ENCODE results near the gene KCNQ1OT1. TPM values are rescaled to one million over a fixed set of nuclear protein-coding genes. Genes with fewer than 3 reads are reported as not detected.

Gene KCNQ1OT1
- total and polyA plus RNA-seq, 2 of the 4 experiments (the other 2 are of a cell fraction) = 0.14 to 2.0 TPM

DNA sequence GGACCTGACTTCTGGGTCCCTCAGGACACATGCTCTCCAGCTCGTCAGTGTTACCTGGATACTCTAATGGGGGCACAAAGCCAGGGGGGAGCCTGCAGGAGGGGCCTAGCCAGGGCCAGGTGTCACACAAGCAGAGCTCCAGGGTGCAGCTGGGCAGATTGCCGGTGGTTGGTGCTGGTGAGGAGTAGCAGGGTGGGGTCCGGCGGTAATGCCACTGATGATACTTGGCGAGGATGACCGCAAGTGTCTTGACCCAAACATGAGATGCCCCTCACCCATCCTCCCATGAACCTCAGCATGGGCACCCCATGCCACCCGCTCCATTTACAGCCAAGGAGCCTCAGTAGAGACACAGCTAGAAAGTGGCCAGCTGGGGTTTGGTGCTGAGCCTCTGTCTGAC, 15.1 kb upstream of the KCNQ1OT1 start:
- Histone ChIP-seq H4K8ac (ENCODE audit: low read depth in 2 of 2, low read length in 2 of 2) (no peak overlapping the region), H3K23ac (ENCODE audit: low read depth, low read length) (no peak overlapping the region), H4K20me1 (ENCODE audit: insufficient read depth, low read length) (no peaks in the 10 kb centered on the region), H3K9ac (ENCODE audit: low read depth, low read length) (no peak overlapping the region), H3K18ac (ENCODE audit: low read depth, low read length) (no peak overlapping the region), H3K4me2 (ENCODE audit: low read depth, low read length) (no peak overlapping the region), H3K27ac (ENCODE audit: insufficient read depth, low read length) (no peak overlapping the region), H2AK5ac (ENCODE audit: low read depth, low read length) (no peak overlapping the region), H2BK20ac (ENCODE audit: low read depth, low read length) (no peak overlapping the region), H3K36me3 (ENCODE audit: control insufficient read depth, insufficient read depth, low read length) (no peaks in the 10 kb centered on the region), H2AFZ (replicated peaks; ENCODE audit: low read length, poor library complexity) (no peak overlapping the region), H3K56ac (ENCODE audit: extremely low read depth, insufficient read depth, low read length) (no peak overlapping the region), H3K4me1 (ENCODE audit: control insufficient read depth, insufficient read depth, low read length) (no peaks in the 10 kb centered on the region), H3K9me1 (ENCODE audit: insufficient read depth, low read length) (no peaks in the 10 kb centered on the region), H3K9me3 (ENCODE audit: control insufficient read depth, insufficient read depth, low read length) (peaks cover 2% of the 10 kb centered on the region), H3K4ac (ENCODE audit: low read depth, low read length) (no peak overlapping the region), H2BK5ac (ENCODE audit: low read depth, low read length, poor library complexity, severe bottlenecking) (no peak overlapping the region), H3K79me1 (ENCODE audit: low read depth in 1 of 2, low read length in 2 of 2) (no peaks in the 10 kb centered on the region), H3K14ac (replicated peaks; ENCODE audit: low read depth, low read length) (no peak overlapping the region), H4K91ac (ENCODE audit: insufficient read depth, low read depth, low read length) (no peak overlapping the region), H3K27me3 (ENCODE audit: control insufficient read depth, insufficient read depth, low read length) (peaks cover 61% of the 10 kb centered on the region), H3K4me3 (ENCODE audit: insufficient read depth, low read depth, low read length) (no peak overlapping the region), H4K5ac (ENCODE audit: low read depth, low read length) (no peak overlapping the region), H2BK120ac (ENCODE audit: low read depth, low read length) (no peak overlapping the region), H2BK15ac (ENCODE audit: low read depth, low read length) (no peak overlapping the region), H2AK9ac (replicated peaks; ENCODE audit: low read depth, low read length, poor library complexity) (no peak overlapping the region)
- ChIA-PET POLR2A (ENCODE audit: unreplicated experiment) (no interaction called here), CTCF (no interaction called here)
- dilution Hi-C loops (cut with HindIII; ENCODE audit: low sequenced_read_pairs, unreplicated experiment) = no loop called here
- DNase-seq = no peak
- intact Hi-C loops (cut with micrococcal nuclease) = no loop called here
- ATAC-seq (ENCODE audit: low read depth) = no peak
- in situ Hi-C loops (cut with MboI; ENCODE audit: low sequenced_read_pairs) = no loop called here
- TF ChIP-seq CHD1 (IDR thresholded peaks at IDR 0.05; ENCODE audit: low read depth, low read length) (no peak), POLR2A (IDR thresholded peaks at IDR 0.05; ENCODE audit: low read depth, low read length) (no peak), CEBPB (IDR thresholded peaks at IDR 0.05; ENCODE audit: low read depth, low read length) (no peak), RFX5 (IDR thresholded peaks at IDR 0.05; ENCODE audit: low read depth, low read length) (no peak), NFE2L2 (IDR thresholded peaks at IDR 0.05; ENCODE audit: low read depth, low read length) (no peak), MAFK (IDR thresholded peaks at IDR 0.05; ENCODE audit: low read depth, low read length) (no peak), RAD21 (IDR thresholded peaks at IDR 0.05; ENCODE audit: low read length) (no peak)
- TF ChIP-seq, protein P1, sequence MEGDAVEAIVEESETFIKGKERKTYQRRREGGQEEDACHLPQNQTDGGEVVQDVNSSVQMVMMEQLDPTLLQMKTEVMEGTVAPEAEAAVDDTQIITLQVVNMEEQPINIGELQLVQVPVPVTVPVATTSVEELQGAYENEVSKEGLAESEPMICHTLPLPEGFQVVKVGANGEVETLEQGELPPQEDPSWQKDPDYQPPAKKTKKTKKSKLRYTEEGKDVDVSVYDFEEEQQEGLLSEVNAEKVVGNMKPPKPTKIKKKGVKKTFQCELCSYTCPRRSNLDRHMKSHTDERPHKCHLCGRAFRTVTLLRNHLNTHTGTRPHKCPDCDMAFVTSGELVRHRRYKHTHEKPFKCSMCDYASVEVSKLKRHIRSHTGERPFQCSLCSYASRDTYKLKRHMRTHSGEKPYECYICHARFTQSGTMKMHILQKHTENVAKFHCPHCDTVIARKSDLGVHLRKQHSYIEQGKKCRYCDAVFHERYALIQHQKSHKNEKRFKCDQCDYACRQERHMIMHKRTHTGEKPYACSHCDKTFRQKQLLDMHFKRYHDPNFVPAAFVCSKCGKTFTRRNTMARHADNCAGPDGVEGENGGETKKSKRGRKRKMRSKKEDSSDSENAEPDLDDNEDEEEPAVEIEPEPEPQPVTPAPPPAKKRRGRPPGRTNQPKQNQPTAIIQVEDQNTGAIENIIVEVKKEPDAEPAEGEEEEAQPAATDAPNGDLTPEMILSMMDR (conservative IDR thresholded peaks at IDR 0.05; ENCODE audit: low read depth, low read length) = no peak
- BruUV-seq (replicated peaks) = no TSS peak
- WGBS, 2 experiments (ENCODE audit: extremely low coverage in 2 of 2, insufficient read length in 1 of 2) = 76% methylated on average over 5 of the region's 7 CpGs; no CpG with 5 or more reads in 1 of the 2 experiments
